ENCODE measurements around the gene ARVCF.

DNA sequence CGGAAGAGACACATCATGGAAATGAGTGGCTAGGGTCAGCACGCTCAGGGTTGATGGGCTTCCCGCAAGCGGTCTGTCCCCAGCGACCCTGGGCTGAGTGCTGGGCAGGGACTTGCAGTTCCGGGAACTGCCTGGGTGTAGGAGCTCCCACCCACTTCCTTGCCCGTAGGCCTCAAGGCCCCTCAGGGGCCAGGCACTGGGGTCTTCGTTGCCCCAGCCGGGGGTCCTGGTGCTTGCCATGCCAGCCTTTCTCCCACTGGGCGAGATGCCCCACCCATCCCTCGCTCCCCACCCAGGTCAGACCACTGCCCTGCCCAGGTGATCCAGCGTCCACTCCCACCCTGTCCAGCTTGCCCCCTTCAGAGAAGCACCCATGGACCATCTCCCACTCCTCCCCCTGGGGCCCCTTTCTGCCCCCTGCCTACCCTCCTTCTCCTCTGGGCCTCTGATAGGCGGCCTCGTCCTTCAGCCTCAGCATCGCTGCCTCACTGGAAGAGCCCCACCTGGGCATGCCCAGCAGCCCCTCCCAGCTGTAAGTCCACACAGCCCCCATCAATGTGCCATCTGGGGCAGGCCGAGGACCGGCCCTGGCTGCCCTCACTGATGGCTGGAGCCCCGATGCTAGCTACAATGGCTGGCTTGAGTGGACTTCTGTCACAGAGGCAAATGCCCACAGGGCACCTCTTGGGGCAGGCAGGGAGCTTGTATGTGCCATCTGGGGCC is 45.6 kb upstream of the ARVCF start:
- TF ChIP-seq, protein P1, sequence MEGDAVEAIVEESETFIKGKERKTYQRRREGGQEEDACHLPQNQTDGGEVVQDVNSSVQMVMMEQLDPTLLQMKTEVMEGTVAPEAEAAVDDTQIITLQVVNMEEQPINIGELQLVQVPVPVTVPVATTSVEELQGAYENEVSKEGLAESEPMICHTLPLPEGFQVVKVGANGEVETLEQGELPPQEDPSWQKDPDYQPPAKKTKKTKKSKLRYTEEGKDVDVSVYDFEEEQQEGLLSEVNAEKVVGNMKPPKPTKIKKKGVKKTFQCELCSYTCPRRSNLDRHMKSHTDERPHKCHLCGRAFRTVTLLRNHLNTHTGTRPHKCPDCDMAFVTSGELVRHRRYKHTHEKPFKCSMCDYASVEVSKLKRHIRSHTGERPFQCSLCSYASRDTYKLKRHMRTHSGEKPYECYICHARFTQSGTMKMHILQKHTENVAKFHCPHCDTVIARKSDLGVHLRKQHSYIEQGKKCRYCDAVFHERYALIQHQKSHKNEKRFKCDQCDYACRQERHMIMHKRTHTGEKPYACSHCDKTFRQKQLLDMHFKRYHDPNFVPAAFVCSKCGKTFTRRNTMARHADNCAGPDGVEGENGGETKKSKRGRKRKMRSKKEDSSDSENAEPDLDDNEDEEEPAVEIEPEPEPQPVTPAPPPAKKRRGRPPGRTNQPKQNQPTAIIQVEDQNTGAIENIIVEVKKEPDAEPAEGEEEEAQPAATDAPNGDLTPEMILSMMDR (IDR thresholded peaks at IDR 0.05), result no peak
- TF ChIP-seq POLR2A (IDR thresholded peaks at IDR 0.05), result no peak
